Hippocampal formation (tissue), 2 donors: ENCODE data around the gene CELA3B.
"Not testable (repeated sequence)": the region's sequence is repeated elsewhere in the genome, so short reads cannot be mapped to it uniquely, and the experiment has no call there.

Experiments used
- DNase-seq, 2 donors: peaks; one replicate each; lab custom pipeline; 2025; lab: John Stamatoyannopoulos, UW

CELA3B gene

DNA sequence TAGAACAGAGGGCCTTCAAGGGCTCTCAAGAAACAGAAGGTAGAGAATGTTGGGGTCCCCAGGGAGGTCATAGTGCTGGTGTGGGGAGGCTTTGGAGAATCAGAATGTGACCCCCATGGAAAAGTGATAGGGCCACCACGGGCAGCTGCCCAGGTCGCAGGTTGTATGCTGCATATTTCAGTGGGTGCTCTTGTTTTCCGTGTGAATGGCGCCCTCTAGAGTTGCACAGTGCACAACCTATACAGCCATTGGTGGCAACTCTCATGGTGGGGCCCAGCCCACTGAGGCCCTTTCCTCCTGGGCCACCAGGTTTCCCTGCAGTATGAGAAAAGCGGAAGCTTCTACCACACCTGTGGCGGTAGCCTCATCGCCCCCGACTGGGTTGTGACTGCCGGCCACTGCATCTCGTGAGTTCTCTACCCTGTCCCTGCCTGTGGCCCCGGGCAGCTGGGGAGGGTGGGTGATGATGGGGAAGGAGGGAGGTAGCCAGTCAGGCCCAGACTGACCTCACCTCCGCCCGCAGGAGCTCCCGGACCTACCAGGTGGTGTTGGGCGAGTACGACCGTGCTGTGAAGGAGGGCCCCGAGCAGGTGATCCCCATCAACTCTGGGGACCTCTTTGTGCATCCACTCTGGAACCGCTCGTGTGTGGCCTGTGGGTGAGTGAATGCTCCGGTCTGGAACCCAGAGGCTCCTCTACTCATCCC is 3.8 kb downstream of the CELA3B start:
- DNase-seq = not testable (repeated sequence)

DNA sequence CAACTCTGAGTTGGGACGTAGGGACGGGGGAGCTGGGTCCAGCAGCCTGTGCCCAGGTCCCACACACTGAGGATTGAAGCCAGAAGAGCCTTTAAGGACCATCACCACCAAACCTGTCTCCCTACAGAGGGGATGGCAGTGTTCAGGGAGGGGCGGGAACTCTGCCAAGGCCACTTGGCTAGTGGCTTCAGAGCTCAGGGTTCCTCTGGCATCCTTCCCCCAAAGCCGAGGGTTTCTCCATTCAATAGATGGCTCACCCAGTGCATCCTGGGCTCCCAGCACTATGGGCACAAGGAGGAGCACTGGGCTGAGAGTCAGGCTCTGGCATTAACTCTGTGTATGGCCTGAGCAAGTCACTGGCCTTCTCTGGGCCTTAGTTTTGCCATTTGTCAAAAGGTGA is 4.4 kb downstream of the CELA3B start:
- DNase-seq = not testable (repeated sequence)

DNA sequence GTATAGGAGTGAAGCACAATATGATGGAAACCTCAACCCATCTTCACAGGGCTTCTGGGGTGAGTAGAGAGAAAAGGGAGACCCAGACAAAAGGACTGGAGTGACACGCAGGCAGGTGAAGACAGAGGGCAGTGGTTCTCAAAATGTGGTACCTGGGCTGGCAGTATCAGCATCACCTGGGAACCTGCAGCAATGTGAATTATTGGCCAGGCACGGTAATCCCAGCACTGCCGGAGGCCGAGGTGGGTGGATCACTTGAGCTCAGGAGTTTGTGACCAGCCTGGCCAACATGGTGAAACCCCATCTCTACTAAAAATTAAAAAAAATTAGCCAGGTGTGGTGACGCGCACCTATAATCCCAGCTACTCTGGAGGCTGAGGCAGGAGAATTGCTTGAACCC is 5.3 kb downstream of the CELA3B start:
- DNase-seq = not testable (repeated sequence)

DNA sequence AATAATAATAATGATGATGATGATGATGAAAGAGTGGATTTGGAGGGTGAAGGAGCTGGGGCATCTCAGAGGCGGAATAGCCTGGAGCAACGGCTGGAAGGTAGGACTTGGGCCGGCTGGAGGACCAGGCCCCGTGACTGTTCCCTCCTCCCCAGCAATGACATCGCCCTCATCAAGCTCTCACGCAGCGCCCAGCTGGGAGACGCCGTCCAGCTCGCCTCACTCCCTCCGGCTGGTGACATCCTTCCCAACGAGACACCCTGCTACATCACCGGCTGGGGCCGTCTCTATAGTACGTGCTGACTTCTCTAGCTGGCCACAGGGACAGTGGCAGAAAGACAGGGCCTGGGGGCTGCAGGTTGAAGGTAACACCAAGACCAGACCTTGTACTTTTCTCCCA is 6.7 kb downstream of the CELA3B start:
- DNase-seq = not testable (repeated sequence)

DNA sequence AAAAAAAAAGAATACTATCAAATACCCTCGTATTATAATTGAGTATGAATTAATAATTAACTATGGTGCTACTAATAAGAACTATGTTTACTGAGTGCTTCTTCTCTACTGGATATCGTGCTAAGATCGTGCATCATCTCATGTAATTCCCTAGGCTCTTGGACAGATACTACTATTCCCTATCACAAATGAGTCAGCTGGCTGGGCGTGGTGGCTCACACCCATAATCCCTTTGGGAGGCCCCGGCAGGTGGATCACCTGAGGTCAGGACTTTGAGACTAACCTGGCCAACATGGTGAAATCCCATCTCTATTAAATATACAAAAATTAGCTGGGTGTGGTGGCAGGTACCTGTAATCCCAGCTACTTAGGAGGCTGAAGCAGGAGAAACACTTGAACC is 9.1 kb downstream of the CELA3B start:
- not testable (repeated sequence) for DNase-seq

DNA sequence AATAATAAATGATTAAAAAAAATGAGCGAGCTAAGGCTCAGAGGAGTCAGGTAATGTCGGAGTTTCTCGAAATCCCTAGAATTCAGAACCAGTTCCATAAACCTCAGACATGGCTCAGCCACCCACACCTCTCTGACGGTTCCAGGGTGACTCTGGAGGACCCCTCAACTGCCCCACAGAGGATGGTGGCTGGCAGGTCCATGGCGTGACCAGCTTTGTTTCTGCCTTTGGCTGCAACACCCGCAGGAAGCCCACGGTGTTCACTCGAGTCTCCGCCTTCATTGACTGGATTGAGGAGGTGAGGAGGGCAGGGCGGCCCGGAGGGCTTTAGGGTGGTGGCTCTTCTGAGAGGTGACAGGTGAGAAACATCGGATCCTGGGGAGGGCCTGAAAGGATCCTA is 9.6 kb downstream of the CELA3B start:
- not testable (repeated sequence) for DNase-seq

DNA sequence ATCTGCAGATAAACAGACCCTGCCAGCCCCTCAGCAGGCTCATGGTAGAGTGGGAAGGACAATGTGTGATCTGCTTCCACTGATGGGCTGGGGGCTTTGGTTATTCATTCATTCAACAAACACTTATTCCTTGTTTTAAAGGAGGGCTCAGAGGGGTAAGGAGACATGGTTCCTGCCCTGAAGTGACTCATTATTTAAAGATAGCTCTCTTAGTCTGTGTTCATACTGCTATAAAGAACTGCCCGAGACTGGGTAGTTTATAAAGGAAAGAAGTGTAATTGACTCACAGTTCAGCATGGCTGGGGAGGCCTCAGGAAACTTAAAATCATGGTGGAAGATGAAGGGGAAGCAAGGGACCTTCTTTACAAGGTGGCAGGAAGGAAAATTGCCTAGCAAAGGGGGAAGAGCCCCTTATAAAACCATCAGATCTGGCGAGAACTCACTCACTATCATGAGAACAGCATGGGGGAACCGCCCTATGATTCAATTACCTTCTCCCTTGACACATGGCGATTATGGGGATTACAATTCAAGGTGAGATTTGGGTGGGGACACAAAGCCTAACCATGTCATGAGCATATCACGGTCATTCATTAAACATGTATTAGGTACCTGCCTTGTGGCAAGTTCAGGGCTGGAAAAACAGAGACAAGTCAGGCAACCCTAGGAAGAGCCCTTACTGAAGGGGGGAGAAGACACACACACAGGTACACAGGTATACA is 13.0 kb downstream of the CELA3B start:
- not testable (repeated sequence) for DNase-seq

DNA sequence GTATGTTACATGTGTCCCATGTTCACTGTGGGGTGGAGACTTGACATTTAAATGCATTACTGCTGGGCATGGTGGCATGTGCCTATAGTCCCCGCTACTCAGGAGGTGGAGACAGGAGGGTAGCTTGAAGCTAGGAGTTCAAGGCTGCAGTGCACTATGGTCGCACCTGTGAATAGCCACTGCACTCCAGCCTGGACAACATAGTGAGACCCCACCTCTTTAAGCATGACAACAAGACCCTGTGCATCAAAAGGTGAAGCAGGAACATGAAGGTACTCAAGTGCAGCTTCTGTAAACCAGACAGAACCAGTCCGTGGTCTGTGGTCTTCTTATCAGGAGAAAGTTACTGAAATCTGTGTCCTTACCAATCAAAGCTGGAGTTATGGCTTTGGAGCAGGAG is 15.4 kb downstream of the CELA3B start:
- DNase-seq = not testable (repeated sequence)

DNA sequence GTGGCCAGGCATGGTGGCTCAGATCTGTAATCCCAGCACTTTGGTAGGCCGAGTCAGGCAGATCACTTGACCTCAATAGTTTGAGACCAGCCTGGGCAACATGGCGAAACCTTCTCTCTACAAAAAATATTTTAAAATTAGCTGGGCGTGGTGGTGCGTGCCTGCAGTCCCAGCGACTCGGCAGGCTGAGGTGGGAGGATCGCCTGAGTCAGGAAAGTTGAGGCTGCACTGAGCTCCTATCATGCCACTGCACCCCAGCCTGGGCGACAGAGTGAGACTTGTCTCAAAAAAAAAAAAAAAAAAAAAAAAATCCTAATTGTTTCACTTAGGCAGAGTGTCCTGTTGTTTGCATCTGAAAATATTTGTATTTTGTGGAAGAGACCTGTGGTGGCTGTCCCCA is 17.9 kb downstream of the CELA3B start:
- not testable (repeated sequence) for DNase-seq

DNA sequence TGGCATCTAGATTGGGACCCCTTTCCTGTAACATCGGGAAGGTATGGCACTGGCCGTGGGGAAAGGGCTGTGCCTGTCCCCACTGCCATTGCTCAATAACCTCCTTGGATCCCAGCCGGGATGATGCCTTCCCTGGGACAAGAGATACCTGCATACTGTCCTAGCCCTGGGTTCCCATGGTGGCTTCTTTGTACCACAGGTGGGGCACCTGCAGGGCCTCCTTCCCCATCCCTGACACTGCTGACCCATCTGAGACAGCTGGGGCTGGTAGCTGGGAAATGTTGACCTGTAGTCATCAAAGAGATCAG is 19.8 kb downstream of the CELA3B start:
- DNase-seq = not testable (repeated sequence)

DNA sequence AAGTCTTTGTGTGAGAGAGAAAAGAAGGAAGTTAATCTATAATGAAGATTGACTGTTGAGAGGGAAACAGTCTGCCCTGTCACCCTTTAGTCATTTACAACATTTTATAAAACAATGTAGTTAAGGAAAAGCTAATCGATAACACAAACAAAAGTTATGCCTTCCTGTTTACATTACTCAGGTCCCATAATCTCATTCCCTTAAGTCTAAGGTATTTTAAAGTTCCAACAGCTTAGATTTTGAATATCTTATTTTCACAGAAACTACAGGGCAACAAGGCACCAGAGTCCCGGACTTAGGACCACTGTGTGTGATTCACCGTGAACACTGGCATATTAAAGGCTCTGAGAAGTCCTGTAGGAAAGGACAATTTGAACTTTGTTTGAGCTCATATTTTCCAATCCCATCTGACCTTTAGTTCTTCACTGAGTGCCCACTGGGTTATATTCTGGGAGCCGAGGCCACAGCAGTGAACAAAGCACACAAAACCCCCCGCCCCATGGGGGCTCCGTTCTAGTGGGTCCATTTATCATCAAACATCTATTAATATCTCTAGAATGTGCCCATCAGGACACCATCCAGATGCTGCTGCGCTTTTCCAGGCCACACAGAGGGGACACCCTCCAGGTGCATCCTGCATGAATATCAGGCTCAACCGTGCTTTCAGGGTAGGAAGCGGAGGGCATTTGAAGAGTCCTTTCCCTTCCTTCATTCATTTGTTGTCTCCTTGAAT is 21.2 kb downstream of the CELA3B start:
- not testable (repeated sequence) for DNase-seq

DNA sequence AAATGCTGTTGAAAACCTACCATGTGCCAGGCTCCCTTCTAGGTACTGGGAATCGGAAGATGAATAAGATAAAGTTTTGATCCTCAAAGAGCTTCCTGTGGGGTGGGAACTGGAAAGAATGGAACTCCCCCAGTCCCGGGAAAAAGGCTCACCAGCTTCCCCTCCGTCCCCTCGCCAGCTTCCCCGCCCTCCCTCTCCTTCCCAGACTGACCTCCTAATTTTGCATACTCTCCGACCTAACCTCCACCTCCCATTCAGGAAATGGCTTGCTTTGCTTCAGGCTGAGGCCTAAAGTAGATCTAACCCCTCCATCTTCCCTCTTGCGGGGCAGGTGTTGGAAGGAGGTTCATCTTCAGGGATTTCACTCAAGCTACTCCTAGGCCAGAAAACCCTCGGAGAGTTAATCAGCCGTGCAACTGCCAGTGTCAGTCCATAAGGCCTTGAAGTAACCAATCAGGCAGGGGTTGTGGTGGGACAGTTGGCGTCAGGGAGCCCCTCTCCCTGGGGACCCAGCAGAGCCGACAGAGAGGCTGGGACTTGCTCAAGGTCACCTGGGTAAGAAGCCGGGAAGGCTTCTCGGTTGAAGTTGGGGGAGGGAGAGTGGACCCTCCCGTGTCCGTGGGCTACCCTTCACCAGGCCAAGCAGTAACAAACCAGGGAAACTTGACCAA is 21.9 kb downstream of the CELA3B start:
- DNase-seq = not testable (repeated sequence)

DNA sequence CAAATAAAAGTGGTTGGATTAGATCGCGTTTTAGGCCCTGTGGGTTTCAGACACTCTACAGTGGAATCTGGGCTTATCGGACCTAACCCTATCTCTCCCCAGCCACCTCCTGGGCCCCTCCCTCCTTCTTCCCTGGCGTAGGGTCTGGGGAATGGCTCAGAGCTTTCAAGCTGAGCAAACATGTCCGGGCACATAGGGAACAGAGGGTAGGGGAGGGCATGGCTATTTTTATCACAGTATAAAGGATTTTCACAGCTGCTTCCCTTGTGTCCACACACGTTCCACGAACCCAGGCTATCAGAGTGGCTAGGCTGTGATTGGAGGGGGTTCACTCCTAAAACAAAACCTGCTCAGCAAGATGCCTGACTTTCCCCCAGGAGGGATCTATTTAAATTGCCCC is 22.8 kb downstream of the CELA3B start:
- not testable (repeated sequence) for DNase-seq

DNA sequence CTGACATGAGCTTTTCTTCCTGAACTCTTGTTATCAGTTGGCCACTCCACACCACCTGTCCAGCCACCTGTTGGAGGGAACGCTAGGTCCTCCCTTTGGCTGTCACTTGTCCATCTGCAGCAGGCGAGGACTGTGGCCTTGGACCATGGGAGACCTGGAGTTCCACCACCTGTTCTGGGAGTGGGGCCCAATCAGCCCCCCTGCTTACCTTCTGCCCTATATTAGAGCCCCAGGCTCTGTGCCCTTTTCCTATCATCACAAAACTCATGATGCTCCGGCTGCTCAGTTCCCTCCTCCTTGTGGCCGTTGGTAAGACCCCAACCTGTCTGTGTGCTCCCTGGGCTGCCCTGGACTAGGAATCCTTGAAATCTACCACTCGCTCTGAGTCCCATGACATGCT is 24.6 kb downstream of the CELA3B start, which contains the start of gene CELA3A:
TSS of gene CELA3A (plus strand) at position 249 of the 400 bp plus-strand sequence. CDS start at position 267, 18 bp downstream.
- DNase-seq = no peak

DNA sequence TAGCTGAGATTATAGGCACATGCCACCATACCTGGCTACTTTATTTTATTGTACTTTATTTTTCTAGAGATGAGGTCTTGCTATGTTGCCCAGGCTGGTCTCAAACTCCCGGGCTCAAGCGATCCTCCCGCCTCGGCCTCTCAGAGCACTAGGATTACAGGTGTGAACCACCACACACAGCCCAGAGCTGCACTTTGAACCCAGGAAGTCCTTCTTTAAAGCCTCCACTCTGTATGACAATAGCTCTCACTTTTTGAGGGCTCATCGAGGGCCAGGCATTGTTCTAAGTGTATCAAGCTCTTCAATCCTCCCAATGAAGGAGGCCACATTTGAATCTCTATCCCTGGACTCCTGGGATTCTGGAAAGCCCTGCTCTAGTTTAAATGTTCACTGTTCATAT is 25.6 kb downstream of the CELA3B start:
- not testable (repeated sequence) for DNase-seq

DNA sequence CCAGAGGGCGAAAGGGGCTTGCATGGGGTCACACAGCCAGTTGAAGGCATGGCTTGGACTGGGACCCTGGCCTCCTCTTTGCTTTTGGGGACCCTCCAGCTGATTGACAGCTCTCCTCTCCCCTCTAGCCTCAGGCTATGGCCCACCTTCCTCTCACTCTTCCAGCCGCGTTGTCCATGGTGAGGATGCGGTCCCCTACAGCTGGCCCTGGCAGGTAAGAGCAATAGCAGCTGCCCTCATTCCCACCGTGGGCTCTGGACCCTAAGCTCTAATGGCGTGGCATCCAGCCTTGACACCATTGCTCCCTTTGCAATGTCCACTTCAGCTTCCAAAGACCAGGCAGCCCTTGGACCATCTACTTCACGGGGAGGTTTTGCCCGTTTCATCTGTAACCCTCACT is 26.1 kb downstream of the CELA3B start:
- not testable (repeated sequence) for DNase-seq

DNA sequence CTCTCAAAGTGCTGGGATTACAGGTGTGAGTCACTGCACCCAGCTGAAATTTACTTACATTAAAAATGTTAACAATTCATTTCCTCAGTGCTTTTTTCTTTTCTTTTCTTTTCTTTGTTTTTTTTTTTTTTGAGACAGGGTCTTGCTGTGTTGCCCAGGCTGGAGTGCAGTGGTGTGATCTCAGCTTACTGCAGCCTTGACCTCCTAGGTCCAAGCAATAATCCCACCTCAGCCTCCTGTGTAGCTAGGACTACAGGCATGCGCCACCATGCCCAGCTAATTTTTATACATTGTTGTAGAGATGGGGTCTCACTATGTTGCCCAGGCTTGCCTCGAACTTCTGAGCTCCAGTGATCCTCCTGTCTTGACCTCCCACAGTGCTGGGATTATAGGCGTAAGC is 27.1 kb downstream of the CELA3B start:
- DNase-seq = not testable (repeated sequence)

DNA sequence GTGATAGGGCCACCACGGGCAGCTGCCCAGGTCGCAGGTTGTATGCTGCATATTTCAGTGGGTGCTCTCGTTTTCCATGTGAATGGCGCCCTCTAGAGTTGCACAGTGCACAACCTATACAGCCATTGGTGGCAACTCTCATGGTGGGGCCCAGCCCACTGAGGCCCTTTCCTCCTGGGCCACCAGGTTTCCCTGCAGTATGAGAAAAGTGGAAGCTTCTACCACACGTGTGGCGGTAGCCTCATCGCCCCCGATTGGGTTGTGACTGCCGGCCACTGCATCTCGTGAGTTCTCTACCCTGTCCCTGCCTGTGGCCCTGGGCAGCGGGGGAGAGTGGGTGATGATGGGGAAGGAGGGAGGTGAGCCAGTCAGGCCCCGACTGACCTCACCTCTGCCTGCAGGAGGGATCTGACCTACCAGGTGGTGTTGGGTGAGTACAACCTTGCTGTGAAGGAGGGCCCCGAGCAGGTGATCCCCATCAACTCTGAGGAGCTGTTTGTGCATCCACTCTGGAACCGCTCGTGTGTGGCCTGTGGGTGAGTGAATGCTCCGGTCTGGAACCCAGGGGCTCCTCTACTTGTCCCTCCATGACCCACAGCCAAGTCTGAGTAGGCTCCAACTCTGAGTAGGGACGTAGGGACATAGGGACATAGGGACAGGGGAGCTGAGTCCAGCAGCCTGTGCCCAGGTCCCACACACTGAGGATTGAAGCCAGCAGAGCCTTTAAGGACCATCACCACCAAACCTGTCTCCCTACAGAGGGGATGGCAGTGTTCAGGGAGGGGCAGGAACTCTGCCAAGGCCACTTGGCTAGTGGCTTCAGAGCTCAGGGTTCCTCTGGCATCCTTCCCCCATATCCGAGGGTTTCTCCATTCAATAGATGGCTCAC is 28.7 kb downstream of the CELA3B start:
- not testable (repeated sequence) for DNase-seq

DNA sequence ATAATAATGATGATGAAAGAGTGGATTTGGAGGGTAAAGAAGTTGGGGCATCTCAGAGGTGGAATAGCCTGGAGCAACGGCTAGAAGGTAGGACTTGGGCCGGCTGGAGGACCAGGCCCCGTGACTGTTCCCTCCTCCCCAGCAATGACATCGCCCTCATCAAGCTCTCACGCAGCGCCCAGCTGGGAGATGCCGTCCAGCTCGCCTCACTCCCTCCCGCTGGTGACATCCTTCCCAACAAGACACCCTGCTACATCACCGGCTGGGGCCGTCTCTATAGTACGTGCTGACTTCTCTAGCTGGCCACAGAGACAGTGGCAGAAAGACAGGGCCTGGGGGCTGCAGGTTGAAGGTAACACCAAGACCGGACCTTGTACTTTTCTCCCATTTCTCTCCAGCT is 29.9 kb downstream of the CELA3B start:
- not testable (repeated sequence) for DNase-seq

DNA sequence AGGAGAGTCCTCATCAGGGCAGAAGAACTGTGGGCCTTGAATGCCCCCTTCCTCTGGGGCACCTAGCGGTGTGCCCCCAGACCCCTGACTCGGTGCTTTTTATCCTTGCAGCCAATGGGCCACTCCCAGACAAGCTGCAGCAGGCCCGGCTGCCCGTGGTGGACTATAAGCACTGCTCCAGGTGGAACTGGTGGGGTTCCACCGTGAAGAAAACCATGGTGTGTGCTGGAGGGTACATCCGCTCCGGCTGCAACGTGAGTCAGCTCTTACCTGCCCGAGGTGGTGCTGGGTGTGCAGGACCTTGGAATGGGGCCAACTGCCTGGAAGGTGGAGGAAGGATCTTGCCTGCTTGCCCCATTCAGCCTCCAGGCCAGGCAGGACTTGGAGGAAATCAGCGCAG is 30.4 kb downstream of the CELA3B start:
- DNase-seq = not testable (repeated sequence)

DNA sequence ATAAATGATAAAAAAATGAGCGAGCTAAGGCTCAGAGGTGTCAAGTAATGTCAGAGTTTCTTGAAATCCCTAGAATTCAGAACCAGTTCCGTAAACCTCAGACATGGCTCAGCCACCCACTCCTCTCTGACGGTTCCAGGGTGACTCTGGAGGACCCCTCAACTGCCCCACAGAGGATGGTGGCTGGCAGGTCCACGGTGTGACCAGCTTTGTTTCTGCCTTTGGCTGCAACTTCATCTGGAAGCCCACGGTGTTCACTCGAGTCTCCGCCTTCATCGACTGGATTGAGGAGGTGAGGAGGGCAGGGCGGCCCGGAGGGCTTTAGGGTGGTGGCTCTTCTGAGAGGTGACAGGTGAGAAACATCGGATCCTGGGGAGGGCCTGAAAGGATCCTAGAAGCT is 32.7 kb downstream of the CELA3B start:
- not testable (repeated sequence) for DNase-seq
